Progenitor cell of endocrine pancreas (in vitro differentiated cells): ENCODE data around the gene MARK4. TPM values are rescaled to one million over a fixed set of nuclear protein-coding genes. Genes with fewer than 3 reads are reported as not detected.
A peak's percentile ranks its signal among the peaks of the same experiment; 100 is the strongest.

ENCODE experiments used
- DNase-seq: peaks from one replicate; pipeline ENCODE4 v3.0.0; 2021; ENCODE audit warnings: low spot score; ENCODE audit not compliant: unreplicated experiment
- H3K27ac Mint-ChIP-seq: 2 replicates; pipeline ENCODE4 v1.8.0; 2021; ENCODE audit warnings: mild to moderate bottlenecking, moderate library complexity, mixed read lengths
- H3K27me3 Mint-ChIP-seq: 2 replicates; pipeline ENCODE4 v1.8.0; 2021; ENCODE audit warnings: mixed read lengths
- H3K36me3 Mint-ChIP-seq: 2 replicates; pipeline ENCODE4 v1.8.0; 2022; ENCODE audit warnings: mixed read lengths; ENCODE audit not compliant: insufficient read depth
- H3K4me1 Mint-ChIP-seq: 2 replicates; pipeline ENCODE4 v1.8.0; 2021; ENCODE audit warnings: low read depth, mixed read lengths
- H3K4me3 Mint-ChIP-seq: 2 replicates; pipeline ENCODE4 v1.8.0; 2021; ENCODE audit warnings: low read depth, mild to moderate bottlenecking, moderate library complexity, mixed read lengths
- H3K9me3 Mint-ChIP-seq: 2 replicates; pipeline ENCODE4 v1.8.0; 2021; ENCODE audit warnings: low read depth, mixed read lengths
- CTCF ChIP-seq: fragments of 200-600 bp; sonication (generic); IDR thresholded peaks from one replicate; pipeline ENCODE4 v1.5.0; 2021; ENCODE audit warnings: antibody characterized with exemption, mild to moderate bottlenecking; ENCODE audit not compliant: unreplicated experiment
- total RNA-seq: library from RNA; stranded (reverse); gene quantifications from 2 replicates; pipeline ENCODE4 v1.2.1, GENCODE V29; 2021

MARK4 gene
- total RNA-seq, 1 donor from 2014 or later = 60.4 TPM

- Mint-ChIP-seq H3K4me1 (peaks cover 2% of the 10 kb centered on the region), H3K27me3 (peaks cover 21% of the 10 kb centered on the region), H3K36me3 (peaks cover 1% of the 10 kb centered on the region), H3K27ac (no peak overlapping the region), H3K9me3 (no peaks in the 10 kb centered on the region), H3K4me3 (no peak overlapping the region)
- DNase-seq = no peak
- no peak for TF ChIP-seq CTCF
Observed at GRCh38 chr19:45347570-45348366, 96.7 kb downstream of the MARK4 start.

GRCh38 chr19:45348367-45349125 is 97.5 kb downstream of the MARK4 start:
- peaks cover 2% of the 10 kb centered on the region for H3K4me1 Mint-ChIP-seq
- TF ChIP-seq CTCF = no peak
- H3K27ac Mint-ChIP-seq = no peak overlapping the region
- no peak overlapping the region for H3K4me3 Mint-ChIP-seq
- no peak for DNase-seq
- H3K36me3 Mint-ChIP-seq = peaks cover 5% of the 10 kb centered on the region
- H3K9me3 Mint-ChIP-seq = no peaks in the 10 kb centered on the region
- H3K27me3 Mint-ChIP-seq = peaks cover 19% of the 10 kb centered on the region

GRCh38 chr19:45349126-45349415 is 98.0 kb downstream of the MARK4 start:
- peak overlapping the region; percentile 83 for H3K27ac Mint-ChIP-seq
- no peaks in the 10 kb centered on the region for H3K9me3 Mint-ChIP-seq
- H3K27me3 Mint-ChIP-seq = peaks cover 17% of the 10 kb centered on the region
- H3K36me3 Mint-ChIP-seq = peaks cover 6% of the 10 kb centered on the region
- no peak for DNase-seq
- H3K4me1 Mint-ChIP-seq = peaks cover 2% of the 10 kb centered on the region
- no peak overlapping the region for H3K4me3 Mint-ChIP-seq
- TF ChIP-seq CTCF = no peak

- Mint-ChIP-seq H3K4me3 (no peak overlapping the region), H3K4me1 (peaks cover 2% of the 10 kb centered on the region), H3K27ac (no peak overlapping the region), H3K27me3 (peaks cover 14% of the 10 kb centered on the region), H3K36me3 (peaks cover 6% of the 10 kb centered on the region), H3K9me3 (no peaks in the 10 kb centered on the region)
- no peak for TF ChIP-seq CTCF
- no peak for DNase-seq
Observed at GRCh38 chr19:45349430-45349941, 98.4 kb downstream of the MARK4 start.

GRCh38 chr19:45350477-45351058 is 99.5 kb downstream of the MARK4 start:
- no peak overlapping the region for H3K27ac Mint-ChIP-seq
- peaks cover 9% of the 10 kb centered on the region for H3K27me3 Mint-ChIP-seq
- no peaks in the 10 kb centered on the region for H3K4me1 Mint-ChIP-seq
- no peaks in the 10 kb centered on the region for H3K9me3 Mint-ChIP-seq
- no peak overlapping the region for H3K4me3 Mint-ChIP-seq
- no peak for DNase-seq
- H3K36me3 Mint-ChIP-seq = peaks cover 10% of the 10 kb centered on the region
- TF ChIP-seq CTCF = no peak
